HG02763 (cell line): ENCODE results near the gene DHX30.
A peak's percentile ranks its signal among the peaks of the same experiment; 100 is the strongest.
"Not testable (repeated sequence)": the region's sequence is repeated elsewhere in the genome, so short reads cannot be mapped to it uniquely, and the experiment has no call there.

Experiments
- ATAC-seq: cut with Tn5 transposase; IDR thresholded peaks from one replicate; pipeline ENCODE4 v1.9.1; 2021; ENCODE audit warnings: mild to moderate bottlenecking, moderate library complexity; ENCODE audit not compliant: unreplicated experiment

Gene DHX30

GRCh38 chr3:47802734-47803479 lies at the start of gene DHX30:
Gene DHX30, plus strand, starts transcription at chr3:47803138. Its CDS starts 7,546 bp downstream, at chr3:47810684.
- peak; percentile 88 for ATAC-seq

GRCh38 chr3:47758261-47759025 lies 44.5 kb upstream of the DHX30 start:
- ATAC-seq, result no peak

GRCh38 chr3:47760207-47760606 lies 42.7 kb upstream of the DHX30 start:
- ATAC-seq, result not testable (repeated sequence)

- no peak for ATAC-seq
Measured at GRCh38 chr3:47761046-47761445, 41.9 kb upstream of the DHX30 start.

GRCh38 chr3:47762233-47762632 lies 40.7 kb upstream of the DHX30 start:
- no peak for ATAC-seq

GRCh38 chr3:47766186-47766585 lies 36.8 kb upstream of the DHX30 start:
- no peak for ATAC-seq

GRCh38 chr3:47772047-47772446 lies 30.9 kb upstream of the DHX30 start:
- ATAC-seq, result no peak

- ATAC-seq, result no peak
Measured at GRCh38 chr3:47772788-47773187, 30.1 kb upstream of the DHX30 start.

GRCh38 chr3:47778746-47779145 lies 24.2 kb upstream of the DHX30 start:
- ATAC-seq, result no peak

- peak; percentile 37 for ATAC-seq
Measured at GRCh38 chr3:47780741-47781684, 21.9 kb upstream of the DHX30 start.

GRCh38 chr3:47781685-47782445 lies 21.1 kb upstream of the DHX30 start, which contains the start of gene SMARCC1:
Gene SMARCC1, minus strand, starts transcription at chr3:47781893. Its CDS starts 96 bp downstream, at chr3:47781797.
- ATAC-seq, result peak; percentile 80

- ATAC-seq, result no peak
Measured at GRCh38 chr3:47782446-47783308, 20.3 kb upstream of the DHX30 start.

GRCh38 chr3:47783673-47784072 lies 19.3 kb upstream of the DHX30 start:
- no peak for ATAC-seq

- no peak for ATAC-seq
Measured at GRCh38 chr3:47791193-47791855, 11.6 kb upstream of the DHX30 start.

GRCh38 chr3:47792699-47793098 lies 10.2 kb upstream of the DHX30 start:
- ATAC-seq, result no peak

- ATAC-seq, result no peak
Measured at GRCh38 chr3:47794544-47794943, 8.4 kb upstream of the DHX30 start.

GRCh38 chr3:47799733-47800132 lies 3.2 kb upstream of the DHX30 start:
- ATAC-seq, result no peak

- no peak for ATAC-seq
Measured at GRCh38 chr3:47803480-47804025, 615 bp downstream of the DHX30 start.
